ENCODE measurements around the gene TAF13.

DNA sequence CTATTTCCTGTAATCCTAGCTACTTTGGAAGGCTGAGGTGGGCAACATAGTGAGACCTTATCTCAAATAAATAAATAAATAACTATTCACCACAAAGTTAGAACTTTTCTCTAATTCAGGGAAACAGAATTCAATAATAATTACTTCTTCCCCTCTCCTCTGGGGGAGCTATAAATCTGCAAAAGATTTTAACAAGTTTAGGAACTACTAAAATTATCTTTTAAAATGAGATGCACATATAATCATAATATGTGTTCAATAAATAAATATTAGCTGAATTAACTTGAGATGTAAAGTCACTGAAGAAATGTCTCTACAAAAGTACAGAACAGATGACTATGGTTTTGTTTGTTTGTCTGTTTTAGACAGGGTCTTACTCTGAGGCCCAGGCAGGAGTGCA is 48.0 kb downstream of the TAF13 start:
- TF ChIP-seq, protein P1, sequence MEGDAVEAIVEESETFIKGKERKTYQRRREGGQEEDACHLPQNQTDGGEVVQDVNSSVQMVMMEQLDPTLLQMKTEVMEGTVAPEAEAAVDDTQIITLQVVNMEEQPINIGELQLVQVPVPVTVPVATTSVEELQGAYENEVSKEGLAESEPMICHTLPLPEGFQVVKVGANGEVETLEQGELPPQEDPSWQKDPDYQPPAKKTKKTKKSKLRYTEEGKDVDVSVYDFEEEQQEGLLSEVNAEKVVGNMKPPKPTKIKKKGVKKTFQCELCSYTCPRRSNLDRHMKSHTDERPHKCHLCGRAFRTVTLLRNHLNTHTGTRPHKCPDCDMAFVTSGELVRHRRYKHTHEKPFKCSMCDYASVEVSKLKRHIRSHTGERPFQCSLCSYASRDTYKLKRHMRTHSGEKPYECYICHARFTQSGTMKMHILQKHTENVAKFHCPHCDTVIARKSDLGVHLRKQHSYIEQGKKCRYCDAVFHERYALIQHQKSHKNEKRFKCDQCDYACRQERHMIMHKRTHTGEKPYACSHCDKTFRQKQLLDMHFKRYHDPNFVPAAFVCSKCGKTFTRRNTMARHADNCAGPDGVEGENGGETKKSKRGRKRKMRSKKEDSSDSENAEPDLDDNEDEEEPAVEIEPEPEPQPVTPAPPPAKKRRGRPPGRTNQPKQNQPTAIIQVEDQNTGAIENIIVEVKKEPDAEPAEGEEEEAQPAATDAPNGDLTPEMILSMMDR (IDR thresholded peaks at IDR 0.05; ENCODE audit: insufficient read depth, low read depth, low read length): no peak
- TF ChIP-seq EZH2 (IDR thresholded peaks at IDR 0.05; ENCODE audit: insufficient read depth, low read length): no peak
